ENCODE measurements around the gene HSPA4. TPM values are rescaled to one million over a fixed set of nuclear protein-coding genes. Genes with fewer than 3 reads are reported as not detected.

The HSPA4 gene
- total and polyA plus RNA-seq, 2 of the 13 experiments (the other 11 are each of a cell fraction or from before 2014, with no cell fraction given), result 36.6 to 231 TPM

DNA sequence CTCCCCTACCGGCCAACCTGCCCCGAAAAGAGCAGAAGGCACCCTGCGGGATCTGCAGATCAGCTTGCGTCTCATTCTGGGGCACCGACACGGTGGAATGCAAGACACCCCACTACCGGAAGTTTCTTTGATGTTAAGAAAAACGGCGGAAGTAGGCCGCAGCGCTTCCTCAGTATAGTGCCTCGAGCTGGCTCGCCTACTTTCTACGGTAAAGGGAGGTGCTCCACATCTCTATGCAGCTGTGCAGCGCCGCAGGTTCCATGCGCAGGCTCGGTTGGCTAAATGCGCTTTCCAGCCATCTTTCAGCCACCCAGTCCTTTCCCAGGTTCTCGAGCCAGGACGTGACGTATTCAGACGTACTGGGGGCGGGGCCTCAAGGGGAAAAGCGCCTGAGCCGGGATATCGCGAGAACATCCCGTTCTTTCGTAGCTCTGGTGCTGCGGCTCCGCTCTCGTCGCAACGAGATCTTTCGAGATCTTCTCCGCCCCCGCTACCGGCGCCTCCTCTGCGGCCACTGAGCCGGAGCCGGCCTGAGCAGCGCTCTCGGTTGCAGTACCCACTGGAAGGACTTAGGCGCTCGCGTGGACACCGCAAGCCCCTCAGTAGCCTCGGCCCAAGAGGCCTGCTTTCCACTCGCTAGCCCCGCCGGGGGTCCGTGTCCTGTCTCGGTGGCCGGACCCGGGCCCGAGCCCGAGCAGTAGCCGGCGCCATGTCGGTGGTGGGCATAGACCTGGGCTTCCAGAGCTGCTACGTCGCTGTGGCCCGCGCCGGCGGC is at the start of gene HSPA4 (continued):
- TF ChIP-seq, protein P1, sequence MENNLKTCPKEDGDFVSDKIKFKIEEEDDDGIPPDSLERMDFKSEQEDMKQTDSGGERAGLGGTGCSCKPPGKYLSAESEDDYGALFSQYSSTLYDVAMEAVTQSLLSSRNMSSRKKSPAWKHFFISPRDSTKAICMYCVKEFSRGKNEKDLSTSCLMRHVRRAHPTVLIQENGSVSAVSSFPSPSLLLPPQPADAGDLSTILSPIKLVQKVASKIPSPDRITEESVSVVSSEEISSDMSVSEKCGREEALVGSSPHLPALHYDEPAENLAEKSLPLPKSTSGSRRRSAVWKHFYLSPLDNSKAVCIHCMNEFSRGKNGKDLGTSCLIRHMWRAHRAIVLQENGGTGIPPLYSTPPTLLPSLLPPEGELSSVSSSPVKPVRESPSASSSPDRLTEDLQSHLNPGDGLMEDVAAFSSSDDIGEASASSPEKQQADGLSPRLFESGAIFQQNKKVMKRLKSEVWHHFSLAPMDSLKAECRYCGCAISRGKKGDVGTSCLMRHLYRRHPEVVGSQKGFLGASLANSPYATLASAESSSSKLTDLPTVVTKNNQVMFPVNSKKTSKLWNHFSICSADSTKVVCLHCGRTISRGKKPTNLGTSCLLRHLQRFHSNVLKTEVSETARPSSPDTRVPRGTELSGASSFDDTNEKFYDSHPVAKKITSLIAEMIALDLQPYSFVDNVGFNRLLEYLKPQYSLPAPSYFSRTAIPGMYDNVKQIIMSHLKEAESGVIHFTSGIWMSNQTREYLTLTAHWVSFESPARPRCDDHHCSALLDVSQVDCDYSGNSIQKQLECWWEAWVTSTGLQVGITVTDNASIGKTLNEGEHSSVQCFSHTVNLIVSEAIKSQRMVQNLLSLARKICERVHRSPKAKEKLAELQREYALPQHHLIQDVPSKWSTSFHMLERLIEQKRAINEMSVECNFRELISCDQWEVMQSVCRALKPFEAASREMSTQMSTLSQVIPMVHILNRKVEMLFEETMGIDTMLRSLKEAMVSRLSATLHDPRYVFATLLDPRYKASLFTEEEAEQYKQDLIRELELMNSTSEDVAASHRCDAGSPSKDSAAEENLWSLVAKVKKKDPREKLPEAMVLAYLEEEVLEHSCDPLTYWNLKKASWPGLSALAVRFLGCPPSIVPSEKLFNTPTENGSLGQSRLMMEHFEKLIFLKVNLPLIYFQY (CRISPR knock-in tag; IDR thresholded peaks at IDR 0.05; ENCODE audit: borderline replicate concordance), result peak; percentile 84; the same call in 1 of the 2 replicates
- TF ChIP-seq SIX1 (CRISPR knock-in tag; IDR thresholded peaks at IDR 0.05; ENCODE audit: borderline replicate concordance), result no peak; the same call in 1 of the 2 replicates
- TF ChIP-seq TARDBP (CRISPR knock-in tag; IDR thresholded peaks at IDR 0.05), result peak; percentile 72; the same call in 1 of the 2 replicates
- peak; percentile 27; the same call in 1 of the 2 replicates for TF ChIP-seq ZNF768 (CRISPR knock-in tag; IDR thresholded peaks at IDR 0.05)
- peak; percentile 40; the same call in 1 of the 2 replicates for TF ChIP-seq ZNF256 (CRISPR knock-in tag; conservative IDR thresholded peaks at IDR 0.05)
- TF ChIP-seq ZSCAN12 (CRISPR knock-in tag; IDR thresholded peaks at IDR 0.05), result peak; percentile 69; the same call in 1 of the 2 replicates
- peak; percentile 18; the same call in 1 of the 2 replicates for TF ChIP-seq MEIS2 (CRISPR knock-in tag; IDR thresholded peaks at IDR 0.05)
- no peak for TF ChIP-seq TOE1 (CRISPR knock-in tag; IDR thresholded peaks at IDR 0.05)
- TF ChIP-seq KDM5A (IDR thresholded peaks at IDR 0.05; ENCODE audit: borderline replicate concordance, low read length), result peak; percentile 90
- TF ChIP-seq, protein P2, sequence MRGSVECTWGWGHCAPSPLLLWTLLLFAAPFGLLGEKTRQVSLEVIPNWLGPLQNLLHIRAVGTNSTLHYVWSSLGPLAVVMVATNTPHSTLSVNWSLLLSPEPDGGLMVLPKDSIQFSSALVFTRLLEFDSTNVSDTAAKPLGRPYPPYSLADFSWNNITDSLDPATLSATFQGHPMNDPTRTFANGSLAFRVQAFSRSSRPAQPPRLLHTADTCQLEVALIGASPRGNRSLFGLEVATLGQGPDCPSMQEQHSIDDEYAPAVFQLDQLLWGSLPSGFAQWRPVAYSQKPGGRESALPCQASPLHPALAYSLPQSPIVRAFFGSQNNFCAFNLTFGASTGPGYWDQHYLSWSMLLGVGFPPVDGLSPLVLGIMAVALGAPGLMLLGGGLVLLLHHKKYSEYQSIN (CRISPR knock-in tag; IDR thresholded peaks at IDR 0.05; ENCODE audit: borderline replicate concordance), result no peak
- peak; percentile 79 for TF ChIP-seq BRD4 (CRISPR knock-in tag; IDR thresholded peaks at IDR 0.05)
- TF ChIP-seq ZMAT3 (CRISPR knock-in tag; conservative IDR thresholded peaks at IDR 0.05), result no peak; the same call in 1 of the 2 replicates
- no peak for TF ChIP-seq FOXM1 (CRISPR knock-in tag; IDR thresholded peaks at IDR 0.05)
- no peak for TF ChIP-seq ZNF543 (CRISPR knock-in tag; IDR thresholded peaks at IDR 0.05)
- TF ChIP-seq, protein P3, sequence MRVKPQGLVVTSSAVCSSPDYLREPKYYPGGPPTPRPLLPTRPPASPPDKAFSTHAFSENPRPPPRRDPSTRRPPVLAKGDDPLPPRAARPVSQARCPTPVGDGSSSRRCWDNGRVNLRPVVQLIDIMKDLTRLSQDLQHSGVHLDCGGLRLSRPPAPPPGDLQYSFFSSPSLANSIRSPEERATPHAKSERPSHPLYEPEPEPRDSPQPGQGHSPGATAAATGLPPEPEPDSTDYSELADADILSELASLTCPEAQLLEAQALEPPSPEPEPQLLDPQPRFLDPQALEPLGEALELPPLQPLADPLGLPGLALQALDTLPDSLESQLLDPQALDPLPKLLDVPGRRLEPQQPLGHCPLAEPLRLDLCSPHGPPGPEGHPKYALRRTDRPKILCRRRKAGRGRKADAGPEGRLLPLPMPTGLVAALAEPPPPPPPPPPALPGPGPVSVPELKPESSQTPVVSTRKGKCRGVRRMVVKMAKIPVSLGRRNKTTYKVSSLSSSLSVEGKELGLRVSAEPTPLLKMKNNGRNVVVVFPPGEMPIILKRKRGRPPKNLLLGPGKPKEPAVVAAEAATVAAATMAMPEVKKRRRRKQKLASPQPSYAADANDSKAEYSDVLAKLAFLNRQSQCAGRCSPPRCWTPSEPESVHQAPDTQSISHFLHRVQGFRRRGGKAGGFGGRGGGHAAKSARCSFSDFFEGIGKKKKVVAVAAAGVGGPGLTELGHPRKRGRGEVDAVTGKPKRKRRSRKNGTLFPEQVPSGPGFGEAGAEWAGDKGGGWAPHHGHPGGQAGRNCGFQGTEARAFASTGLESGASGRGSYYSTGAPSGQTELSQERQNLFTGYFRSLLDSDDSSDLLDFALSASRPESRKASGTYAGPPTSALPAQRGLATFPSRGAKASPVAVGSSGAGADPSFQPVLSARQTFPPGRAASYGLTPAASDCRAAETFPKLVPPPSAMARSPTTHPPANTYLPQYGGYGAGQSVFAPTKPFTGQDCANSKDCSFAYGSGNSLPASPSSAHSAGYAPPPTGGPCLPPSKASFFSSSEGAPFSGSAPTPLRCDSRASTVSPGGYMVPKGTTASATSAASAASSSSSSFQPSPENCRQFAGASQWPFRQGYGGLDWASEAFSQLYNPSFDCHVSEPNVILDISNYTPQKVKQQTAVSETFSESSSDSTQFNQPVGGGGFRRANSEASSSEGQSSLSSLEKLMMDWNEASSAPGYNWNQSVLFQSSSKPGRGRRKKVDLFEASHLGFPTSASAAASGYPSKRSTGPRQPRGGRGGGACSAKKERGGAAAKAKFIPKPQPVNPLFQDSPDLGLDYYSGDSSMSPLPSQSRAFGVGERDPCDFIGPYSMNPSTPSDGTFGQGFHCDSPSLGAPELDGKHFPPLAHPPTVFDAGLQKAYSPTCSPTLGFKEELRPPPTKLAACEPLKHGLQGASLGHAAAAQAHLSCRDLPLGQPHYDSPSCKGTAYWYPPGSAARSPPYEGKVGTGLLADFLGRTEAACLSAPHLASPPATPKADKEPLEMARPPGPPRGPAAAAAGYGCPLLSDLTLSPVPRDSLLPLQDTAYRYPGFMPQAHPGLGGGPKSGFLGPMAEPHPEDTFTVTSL (CRISPR knock-in tag; IDR thresholded peaks at IDR 0.05; ENCODE audit: borderline replicate concordance), result no peak
- TF ChIP-seq ZNF101 (CRISPR knock-in tag; IDR thresholded peaks at IDR 0.05; ENCODE audit: borderline replicate concordance, low read depth), result 0 out of 2 replicates have a peak, but pooled peaks have one; percentile 48
- TF ChIP-seq XBP1 (CRISPR knock-in tag; IDR thresholded peaks at IDR 0.05), result peak; percentile 64; the same call in 1 of the 2 replicates
- no peak for TF ChIP-seq ZNF766 (CRISPR knock-in tag; IDR thresholded peaks at IDR 0.05; ENCODE audit: borderline replicate concordance)
- TF ChIP-seq MZF1 (CRISPR knock-in tag; IDR thresholded peaks at IDR 0.05; ENCODE audit: borderline replicate concordance), result 0 out of 2 replicates have a peak, but pooled peaks have one; percentile 27
